Measurements from ENCODE around the gene ACSF3. TPM values are rescaled to one million over a fixed set of nuclear protein-coding genes. Genes with fewer than 3 reads are reported as not detected.

The ACSF3 gene
- total RNA-seq, 2 experiments from 2014 or later, result 44.7 to 49.5 TPM

DNA sequence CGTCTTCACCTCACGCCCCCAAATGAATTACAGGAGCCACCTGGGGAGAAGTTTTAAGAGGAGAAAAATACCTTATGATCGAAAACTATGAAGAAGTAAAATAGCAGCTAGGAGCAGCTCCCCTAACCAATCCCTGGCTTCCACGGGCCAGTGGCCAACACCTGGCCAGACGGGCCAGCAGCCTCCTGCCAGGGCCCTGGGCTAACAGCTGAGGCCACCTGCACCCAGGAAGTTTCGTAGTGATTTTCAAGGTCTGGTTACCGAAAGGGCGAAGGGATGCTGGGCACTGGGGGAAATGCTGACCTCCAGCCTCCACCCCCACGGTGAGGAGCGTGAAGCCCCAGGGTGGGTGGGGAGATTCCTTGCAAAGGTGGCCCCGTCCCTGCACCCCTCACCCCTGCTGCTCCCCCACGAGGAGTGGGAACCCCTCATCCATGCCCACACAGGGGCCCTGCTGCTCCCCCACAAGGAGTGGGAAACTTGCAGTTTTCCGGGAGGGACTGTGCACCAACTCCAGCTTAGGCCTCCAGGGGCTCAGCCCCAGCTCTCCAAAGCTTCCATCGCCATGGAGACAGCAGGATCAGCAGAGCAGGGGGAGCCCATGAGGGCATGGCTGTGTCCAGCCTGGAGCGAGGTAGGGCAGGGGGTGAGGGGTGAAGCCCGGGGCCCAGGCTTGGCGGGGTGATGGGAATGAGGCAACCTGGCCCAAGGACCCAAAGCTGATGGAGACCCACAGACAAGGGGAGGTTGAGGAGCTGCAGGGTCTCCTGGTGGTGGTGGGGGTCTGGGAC lies 31.9 kb upstream of the ACSF3 start:
- ATAC-seq (ENCODE audit: poor library complexity), result no peak
- no peaks in the 10 kb centered on the region for H3K27me3 Mint-ChIP-seq
- intact Hi-C loops (cut with DNase I, micrococcal nuclease), result no loop called here
- no peaks in the 10 kb centered on the region for H3K9me3 Mint-ChIP-seq
- no peak for DNase-seq
- Histone ChIP-seq H3K9me3 (ENCODE audit: control insufficient read depth in 1 of 2, insufficient read depth in 1 of 2, low read length in 2 of 2) (peaks cover 0 to 7% of the 10 kb centered on the region in 2 experiments), H3K27ac (ENCODE audit: low read depth in 1 of 2, low read length in 2 of 2) (no peak overlapping the region), H3K4me3 (ENCODE audit: low read length) (no peak overlapping the region), H3K36me3 (ENCODE audit: insufficient read depth, low read length) (no peaks in the 10 kb centered on the region), H3K27me3 (ENCODE audit: control insufficient read depth in 1 of 2, insufficient read depth in 2 of 2, low read length in 2 of 2) (no peaks in the 10 kb centered on the region), H3K4me1 (ENCODE audit: insufficient read depth, low read length) (no peaks in the 10 kb centered on the region)
- TF ChIP-seq CTCF (IDR thresholded peaks at IDR 0.05), result no peak
- no peak overlapping the region for H3K27ac Mint-ChIP-seq
- no peaks in the 10 kb centered on the region for H3K36me3 Mint-ChIP-seq (ENCODE audit: low read depth)
- no peak overlapping the region for H3K4me3 Mint-ChIP-seq
- no peaks in the 10 kb centered on the region for H3K4me1 Mint-ChIP-seq (ENCODE audit: low read depth)
- POLR2A ChIA-PET, result no interaction called here
- CTCF ChIA-PET, result no interaction called here

DNA sequence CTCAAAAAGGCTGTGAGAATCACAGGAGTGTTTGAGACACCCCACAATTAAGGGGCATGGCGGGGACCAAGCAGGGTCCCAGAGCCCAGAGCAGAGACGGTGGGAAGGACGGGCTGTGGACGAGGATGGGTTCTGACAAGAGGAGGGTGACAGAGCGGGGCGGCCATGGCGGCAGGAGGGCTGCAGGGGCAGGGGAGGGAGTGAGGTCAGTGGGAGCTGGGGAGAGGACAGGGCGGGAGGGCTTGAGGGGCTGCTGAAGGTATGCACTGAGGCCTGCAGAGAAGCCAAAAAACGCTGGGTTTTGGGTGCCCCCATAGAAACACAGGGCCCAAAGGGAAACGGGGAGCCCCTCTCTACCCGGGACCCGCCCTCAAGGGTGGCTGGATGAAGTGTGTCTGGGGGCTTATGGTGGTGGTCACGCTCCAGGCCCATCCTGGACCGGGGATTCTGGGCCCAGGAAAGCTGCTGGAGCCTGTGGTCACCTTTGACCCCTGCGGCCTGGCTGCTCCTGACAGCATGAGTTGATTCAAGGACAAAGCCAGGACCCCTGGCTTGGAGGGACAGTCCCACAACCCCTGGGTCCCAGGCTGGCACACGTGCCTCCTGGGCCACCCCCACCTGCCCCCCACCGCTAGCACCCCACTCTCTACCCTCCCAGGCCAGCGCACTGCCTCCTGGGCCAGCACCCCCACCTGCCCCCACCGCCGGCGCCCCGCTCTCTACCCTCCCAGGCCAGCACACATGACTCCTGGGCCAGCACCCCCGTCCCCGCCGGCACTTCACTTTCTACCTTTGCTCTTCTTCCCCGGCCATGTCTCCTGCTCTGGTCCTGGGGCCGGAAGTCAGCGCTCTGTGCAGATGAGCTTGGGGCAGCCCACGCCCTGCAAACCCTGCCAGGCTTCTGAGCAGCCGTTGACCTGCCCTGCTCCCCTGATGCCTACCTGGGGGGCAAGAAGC lies 31.0 kb upstream of the ACSF3 start:
- peaks cover 0 to 7% of the 10 kb centered on the region in 2 experiments for H3K9me3 ChIP-seq (ENCODE audit: control insufficient read depth in 1 of 2, insufficient read depth in 1 of 2, low read length in 2 of 2)
- no peak overlapping the region for H3K27ac ChIP-seq (ENCODE audit: low read depth in 1 of 2, low read length in 2 of 2)
- no peaks in the 10 kb centered on the region for H3K27me3 ChIP-seq (ENCODE audit: control insufficient read depth in 1 of 2, insufficient read depth in 2 of 2, low read length in 2 of 2)
- Mint-ChIP-seq H3K27ac (no peak overlapping the region), H3K36me3 (ENCODE audit: low read depth) (no peaks in the 10 kb centered on the region), H3K27me3 (no peaks in the 10 kb centered on the region), H3K4me3 (no peak overlapping the region), H3K4me1 (ENCODE audit: low read depth) (no peaks in the 10 kb centered on the region), H3K9me3 (no peaks in the 10 kb centered on the region)
- intact Hi-C loops (cut with DNase I, micrococcal nuclease), result no loop called here
- no peak for TF ChIP-seq CTCF (IDR thresholded peaks at IDR 0.05)
- DNase-seq (no peak), ATAC-seq (ENCODE audit: poor library complexity) (no peak)
- no peaks in the 10 kb centered on the region for H3K36me3 ChIP-seq (ENCODE audit: insufficient read depth, low read length)
- no peaks in the 10 kb centered on the region for H3K4me1 ChIP-seq (ENCODE audit: insufficient read depth, low read length)
- CTCF ChIA-PET, result no interaction called here
- POLR2A ChIA-PET, result no interaction called here
- no peak overlapping the region for H3K4me3 ChIP-seq (ENCODE audit: low read length)

DNA sequence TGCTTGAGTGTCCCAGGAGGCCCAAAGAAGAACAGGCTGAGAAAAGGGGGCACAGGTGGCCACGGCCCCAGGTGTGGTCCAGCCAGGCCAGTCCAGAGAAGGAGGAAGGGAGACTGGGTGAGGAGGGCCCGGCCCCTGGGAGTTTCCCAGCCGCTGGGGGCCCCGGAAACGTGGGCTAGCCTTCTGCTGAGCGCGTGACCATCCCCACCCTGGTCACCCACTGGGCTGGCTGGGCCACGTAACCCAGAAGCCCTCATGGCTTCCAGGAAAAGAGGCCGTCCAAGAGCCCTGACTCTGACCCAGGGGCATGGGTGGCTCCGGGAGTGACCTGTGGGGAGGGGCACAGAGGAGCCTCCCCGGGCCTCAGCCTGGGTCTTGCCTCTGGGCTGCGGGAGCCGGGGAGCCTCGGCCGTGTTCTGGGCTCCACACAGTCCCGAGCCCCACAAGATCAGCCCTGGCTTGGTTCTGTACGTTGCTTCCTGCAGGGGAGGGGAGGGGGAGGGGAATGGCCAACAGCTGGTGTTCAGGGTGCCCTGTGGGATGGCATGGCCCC lies 29.8 kb upstream of the ACSF3 start:
- intact Hi-C loops (cut with DNase I, micrococcal nuclease), result no loop called here
- POLR2A ChIA-PET, result no interaction called here
- peaks cover 0 to under 1% of the 10 kb centered on the region in 2 experiments for H3K9me3 ChIP-seq (ENCODE audit: control insufficient read depth in 1 of 2, insufficient read depth in 1 of 2, low read length in 2 of 2)
- Mint-ChIP-seq H3K27me3 (no peaks in the 10 kb centered on the region), H3K9me3 (no peaks in the 10 kb centered on the region), H3K4me3 (no peak overlapping the region), H3K27ac (no peak overlapping the region), H3K4me1 (ENCODE audit: low read depth) (no peaks in the 10 kb centered on the region), H3K36me3 (ENCODE audit: low read depth) (no peaks in the 10 kb centered on the region)
- CTCF ChIA-PET, result no interaction called here
- H3K27me3 ChIP-seq (ENCODE audit: control insufficient read depth in 1 of 2, insufficient read depth in 2 of 2, low read length in 2 of 2), result no peaks in the 10 kb centered on the region
- H3K4me3 ChIP-seq (ENCODE audit: low read length), result no peak overlapping the region
- no peak for TF ChIP-seq CTCF (IDR thresholded peaks at IDR 0.05)
- ATAC-seq (ENCODE audit: poor library complexity) (no peak), DNase-seq (no peak)
- H3K27ac ChIP-seq (ENCODE audit: low read depth in 1 of 2, low read length in 2 of 2), result no peak overlapping the region
- no peaks in the 10 kb centered on the region for H3K36me3 ChIP-seq (ENCODE audit: insufficient read depth, low read length)
- no peaks in the 10 kb centered on the region for H3K4me1 ChIP-seq (ENCODE audit: insufficient read depth, low read length)

Measured in CD4-positive, alpha-beta T cell (primary cell).